GM19043 (cell line): ENCODE data around the gene CEACAM19.

Experiments used
- ATAC-seq: cut with Tn5 transposase; IDR thresholded peaks from one replicate; pipeline ENCODE4 v1.9.1; 2021; ENCODE audit warnings: low read depth; ENCODE audit not compliant: unreplicated experiment

CEACAM19 gene

GRCh38 chr19:44644402-44645016, 26.8 kb upstream of the CEACAM19 start:
- ATAC-seq = no peak

- no peak for ATAC-seq
Measured at GRCh38 chr19:44645407-44646048, 25.8 kb upstream of the CEACAM19 start.

- ATAC-seq = no peak
Measured at GRCh38 chr19:44646049-44646416, 25.2 kb upstream of the CEACAM19 start.

- no peak for ATAC-seq
Measured at GRCh38 chr19:44647144-44647543, 24.1 kb upstream of the CEACAM19 start.

GRCh38 chr19:44648631-44649251, 22.5 kb upstream of the CEACAM19 start:
- no peak for ATAC-seq

GRCh38 chr19:44649578-44650145, 21.6 kb upstream of the CEACAM19 start:
- no peak for ATAC-seq

- no peak for ATAC-seq
Measured at GRCh38 chr19:44653343-44653742, 17.9 kb upstream of the CEACAM19 start.

GRCh38 chr19:44653977-44654774, 17.1 kb upstream of the CEACAM19 start:
- ATAC-seq = no peak

GRCh38 chr19:44657211-44657921, 13.9 kb upstream of the CEACAM19 start:
- ATAC-seq = no peak

- ATAC-seq = no peak
Measured at GRCh38 chr19:44658069-44658733, 13.1 kb upstream of the CEACAM19 start.

- ATAC-seq = no peak
Measured at GRCh38 chr19:44660081-44660480, 11.2 kb upstream of the CEACAM19 start.

GRCh38 chr19:44661205-44661604, 10.1 kb upstream of the CEACAM19 start:
- ATAC-seq = no peak

- no peak for ATAC-seq
Measured at GRCh38 chr19:44661904-44662303, 9.4 kb upstream of the CEACAM19 start.

GRCh38 chr19:44662691-44663385, 8.4 kb upstream of the CEACAM19 start:
- no peak for ATAC-seq

- ATAC-seq = no peak
Measured at GRCh38 chr19:44663996-44664395, 7.3 kb upstream of the CEACAM19 start.

GRCh38 chr19:44664976-44665375, 6.3 kb upstream of the CEACAM19 start:
- no peak for ATAC-seq

GRCh38 chr19:44666852-44667556, 4.3 kb upstream of the CEACAM19 start:
- ATAC-seq = no peak

- no peak for ATAC-seq
Measured at GRCh38 chr19:44668985-44669764, 2.1 kb upstream of the CEACAM19 start.
